HG02610 (cell line): ENCODE data around the gene PAPLN.

Source experiments
- ATAC-seq: cut with Tn5 transposase; IDR thresholded peaks from one replicate; pipeline ENCODE4 v1.9.1; 2021; ENCODE audit warnings: mild to moderate bottlenecking, moderate library complexity; ENCODE audit not compliant: unreplicated experiment

The PAPLN gene

DNA sequence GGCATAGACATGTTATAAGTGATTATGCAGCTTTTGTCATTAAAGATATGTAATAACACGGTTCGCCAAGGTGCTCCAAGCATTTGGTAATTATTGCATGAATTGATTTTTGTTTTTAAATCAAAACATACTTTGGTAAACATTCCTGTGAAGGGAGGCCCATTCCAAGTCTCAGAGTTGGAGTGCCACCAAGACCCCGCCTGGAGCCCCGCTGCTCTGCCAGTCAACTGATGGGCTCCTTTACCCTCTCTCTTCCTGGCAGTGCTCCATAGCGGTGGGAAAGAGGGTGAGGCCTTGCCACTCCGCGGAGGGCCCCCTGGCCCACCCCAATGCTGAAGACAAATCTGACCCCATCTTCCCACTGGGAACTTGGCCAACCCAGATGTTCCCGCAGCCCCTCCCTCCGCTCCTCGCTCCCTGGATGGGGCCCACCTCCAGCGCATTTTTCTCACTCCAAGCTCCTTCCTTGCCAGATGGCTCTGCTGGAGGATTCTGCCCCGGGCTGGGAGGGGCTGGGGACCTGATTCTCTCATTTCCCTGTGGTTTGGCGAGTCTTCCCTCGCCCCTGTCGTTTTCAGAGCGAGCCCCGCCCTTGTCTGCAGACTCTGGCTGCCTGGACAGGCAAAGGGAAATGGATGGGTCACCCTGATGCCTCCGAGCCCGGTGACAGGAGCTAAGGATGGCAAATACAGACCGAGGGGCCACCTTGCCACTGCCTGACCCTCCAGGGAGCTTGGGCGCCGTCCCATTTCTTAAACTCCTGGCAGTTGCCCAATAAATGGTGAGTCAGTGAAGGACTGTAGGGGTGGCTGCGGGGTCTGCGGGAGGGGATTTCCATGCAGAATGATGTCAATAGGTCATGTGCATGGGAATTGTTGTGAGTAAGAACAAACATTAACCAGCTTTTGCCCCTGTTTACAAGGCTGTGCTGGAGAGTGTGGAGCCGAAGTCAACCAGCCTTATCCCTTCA is 9.2 kb upstream of the PAPLN start:
- no peak for ATAC-seq

DNA sequence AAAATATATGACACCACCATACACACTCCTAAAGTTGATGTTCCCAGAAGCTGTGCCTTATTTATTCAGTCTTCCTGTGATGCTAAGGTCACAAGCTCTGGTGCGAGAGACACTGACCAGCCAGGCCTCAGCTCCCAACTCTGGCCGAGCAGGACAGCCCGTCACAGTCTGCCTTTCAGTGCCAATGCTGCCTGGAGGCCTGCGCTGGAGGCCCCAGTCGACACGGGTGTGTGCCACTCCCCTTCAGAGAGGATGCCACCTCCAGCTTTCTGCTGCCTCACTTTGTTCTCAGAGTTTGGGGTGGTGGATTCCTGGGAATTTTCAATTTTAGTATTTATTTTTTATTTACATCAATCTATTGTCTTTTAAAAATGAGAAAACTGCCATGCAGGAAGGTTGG is 7.3 kb upstream of the PAPLN start:
- no peak for ATAC-seq

DNA sequence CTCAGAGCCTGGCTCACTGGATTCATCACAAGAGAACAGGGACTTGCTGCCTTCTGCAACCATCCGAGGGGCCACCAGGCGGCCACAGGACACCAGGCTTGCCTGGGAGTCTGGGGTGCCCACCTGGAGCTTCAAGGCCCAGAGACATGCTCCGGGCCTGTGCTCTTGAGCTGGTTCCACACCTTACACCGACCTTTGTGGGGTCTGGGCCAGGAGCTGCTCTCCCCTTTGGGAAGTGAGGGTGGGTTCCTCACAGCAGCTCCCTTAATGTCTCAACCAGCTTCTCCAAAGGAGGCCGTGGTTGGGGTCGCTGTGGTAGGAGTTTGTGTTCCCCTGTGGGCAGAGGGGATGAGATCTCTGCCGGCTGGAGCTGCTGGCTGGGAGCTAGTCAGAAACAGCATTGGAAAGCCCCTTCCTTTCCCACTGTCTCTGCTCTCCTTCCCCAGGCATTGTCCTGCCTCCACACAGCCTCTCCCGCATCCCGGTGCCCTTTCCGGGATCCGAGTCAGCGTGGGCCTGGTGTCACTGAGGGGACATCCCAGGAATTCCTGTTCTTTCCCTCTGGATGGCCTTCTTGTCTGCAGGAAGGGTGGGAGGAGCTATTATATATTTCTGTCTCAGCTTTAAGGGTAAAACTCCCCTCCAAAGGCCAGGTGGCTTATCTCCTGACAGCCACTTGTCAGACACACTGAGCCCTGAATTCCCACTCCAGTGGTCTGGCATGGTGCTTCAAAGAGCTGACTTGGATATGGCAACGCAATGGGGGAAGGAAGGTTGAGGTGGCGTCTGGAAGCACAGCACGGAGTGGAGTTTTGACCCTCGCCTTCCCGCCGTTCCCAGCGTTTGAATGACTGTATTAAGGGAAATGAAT is 5.1 kb upstream of the PAPLN start:
- ATAC-seq, result no peak

DNA sequence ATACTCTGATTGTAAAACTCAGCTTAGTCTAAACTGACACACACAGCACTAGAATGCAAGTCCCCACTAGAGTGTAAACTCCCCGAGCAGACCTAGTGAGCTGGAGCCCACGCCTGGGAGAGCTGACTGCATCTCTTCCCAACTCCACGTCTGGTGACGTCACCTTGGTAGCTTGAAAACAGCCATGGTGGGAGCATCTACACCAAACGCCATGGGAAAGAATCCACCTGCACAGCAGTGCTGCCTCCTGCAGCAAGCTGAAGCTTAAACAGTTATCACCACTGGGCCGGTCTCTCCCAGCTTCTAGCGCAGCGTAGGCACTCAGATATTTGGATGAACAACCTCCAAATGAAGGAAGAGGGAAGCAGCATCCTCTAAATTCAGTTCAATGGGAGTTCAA is 4.3 kb upstream of the PAPLN start:
- ATAC-seq, result no peak

DNA sequence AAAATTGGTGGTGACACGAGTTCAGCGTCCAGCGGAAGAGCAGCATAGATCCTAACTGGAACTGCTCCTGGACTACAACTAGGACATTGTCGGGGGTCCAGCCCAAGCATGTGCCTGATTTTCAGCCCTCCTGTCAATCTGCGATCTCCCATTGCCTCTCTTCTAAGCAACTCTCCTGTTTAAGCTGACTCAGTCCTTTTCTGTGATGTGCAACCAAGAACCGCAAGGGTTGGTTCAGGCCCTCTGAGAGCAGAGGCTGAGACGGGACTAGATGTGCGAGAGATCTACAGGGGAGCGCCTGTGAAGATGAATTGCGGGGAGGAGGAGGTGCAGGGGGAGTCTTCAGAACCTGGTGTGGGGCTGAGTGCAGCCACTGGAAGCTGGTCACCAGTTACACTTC is 3.7 kb upstream of the PAPLN start:
- ATAC-seq, result no peak

DNA sequence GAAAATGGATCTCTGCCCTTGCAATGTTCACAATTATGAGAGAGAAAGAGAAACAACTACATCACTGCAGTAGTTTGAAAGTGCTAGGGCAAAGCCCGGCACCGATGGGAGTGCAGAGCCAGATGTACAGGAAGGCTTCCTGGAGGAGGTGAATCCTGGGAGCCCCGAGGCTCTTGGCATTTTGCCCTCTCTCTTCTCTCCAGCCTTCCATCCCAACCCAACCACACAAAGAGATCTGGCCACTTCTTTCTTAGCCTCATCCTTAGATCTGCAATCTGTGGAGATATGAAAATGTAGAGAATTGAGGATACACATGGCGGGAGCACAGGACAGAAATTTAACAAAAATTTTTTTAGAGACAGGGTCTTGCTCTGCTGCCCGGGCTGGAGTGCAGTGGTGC is 3.3 kb upstream of the PAPLN start:
- ATAC-seq, result no peak

DNA sequence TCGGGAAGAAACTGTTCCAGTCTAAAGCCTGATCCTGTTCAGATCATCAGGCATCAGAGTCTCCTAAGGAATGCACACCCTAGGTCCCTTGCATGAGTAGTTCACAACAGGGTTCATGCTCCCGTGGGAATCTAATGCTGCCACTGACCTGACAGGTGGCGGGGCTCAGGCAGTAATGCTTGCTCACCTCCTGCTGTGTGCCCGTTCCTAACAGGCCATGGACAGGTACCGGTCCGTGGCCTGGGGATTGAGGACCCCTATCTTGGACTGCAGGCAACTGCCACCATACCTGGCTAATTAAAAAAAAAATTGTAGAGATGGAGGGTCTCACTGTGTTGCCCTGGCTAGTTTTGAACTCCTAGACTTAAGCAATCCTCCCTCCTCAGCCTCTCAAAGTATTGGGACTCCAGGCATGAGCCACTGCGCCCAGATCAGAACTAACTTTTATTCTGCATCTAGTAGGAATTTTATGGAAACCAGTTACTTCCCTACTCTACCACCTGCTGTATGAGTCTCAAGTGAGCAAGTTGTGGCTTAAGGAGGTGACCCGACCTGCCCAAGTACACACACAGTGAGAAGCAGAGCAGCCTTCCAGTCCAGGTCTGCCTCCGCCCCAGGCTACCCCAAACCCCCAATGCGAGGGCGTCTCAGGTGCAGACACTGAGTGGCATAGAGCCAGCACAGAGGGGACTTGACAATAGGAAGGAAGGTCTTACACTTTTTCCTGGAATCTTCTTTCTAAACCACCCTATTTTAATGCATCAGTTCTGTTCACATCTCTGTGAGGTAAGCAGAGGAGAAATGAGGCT is 2.5 kb upstream of the PAPLN start:
- no peak for ATAC-seq

DNA sequence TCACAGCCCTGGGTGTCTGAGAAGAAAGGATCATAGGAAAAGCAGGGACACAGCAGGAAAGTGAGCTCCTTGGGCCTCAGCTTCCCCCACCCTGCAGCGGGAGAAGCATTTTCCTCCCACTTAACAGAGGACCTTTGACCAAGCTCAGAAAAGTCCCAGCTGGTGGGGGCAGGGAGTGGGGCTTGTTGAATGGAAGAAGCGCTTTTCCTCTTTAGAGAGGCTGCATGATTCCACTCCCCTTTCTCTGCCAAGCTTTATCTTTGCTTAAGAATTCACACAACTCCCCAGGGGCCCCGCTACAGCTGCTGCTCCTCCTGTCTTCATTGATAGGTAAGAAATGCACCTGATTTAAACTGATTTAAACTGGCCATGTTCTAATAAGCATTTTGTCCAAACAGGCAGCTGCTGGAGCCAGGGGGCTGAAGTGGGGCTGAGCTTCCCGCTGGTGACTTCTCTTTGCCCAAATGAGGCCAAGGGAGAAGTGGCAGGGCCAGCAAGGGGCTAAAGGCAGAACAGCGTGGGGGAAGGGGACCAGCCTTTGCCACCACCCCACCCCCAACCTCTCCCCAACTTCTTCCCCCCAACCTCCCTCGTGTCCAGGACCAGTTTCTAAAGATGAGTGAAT is 1.7 kb upstream of the PAPLN start:
- ATAC-seq, result no peak

DNA sequence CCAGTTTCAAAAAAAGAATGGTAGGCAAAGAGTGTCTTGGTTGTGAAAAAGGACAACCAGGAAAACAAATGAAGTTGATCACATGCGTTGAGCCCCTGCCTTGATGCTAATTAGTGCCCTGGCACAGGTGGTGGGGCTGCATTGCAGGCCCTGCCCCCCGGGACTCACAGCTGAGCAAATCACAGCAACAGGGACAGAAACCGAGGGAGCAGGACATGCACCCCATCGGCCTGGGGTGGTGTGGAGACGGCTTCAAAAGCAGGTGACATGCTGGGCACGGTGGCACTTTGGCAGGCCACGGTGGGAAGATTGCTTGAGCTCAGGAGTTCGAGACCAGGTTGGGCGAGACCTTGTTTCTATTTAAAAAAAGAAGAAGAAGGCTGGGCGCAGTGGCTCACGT is 1.1 kb upstream of the PAPLN start:
- no peak for ATAC-seq

DNA sequence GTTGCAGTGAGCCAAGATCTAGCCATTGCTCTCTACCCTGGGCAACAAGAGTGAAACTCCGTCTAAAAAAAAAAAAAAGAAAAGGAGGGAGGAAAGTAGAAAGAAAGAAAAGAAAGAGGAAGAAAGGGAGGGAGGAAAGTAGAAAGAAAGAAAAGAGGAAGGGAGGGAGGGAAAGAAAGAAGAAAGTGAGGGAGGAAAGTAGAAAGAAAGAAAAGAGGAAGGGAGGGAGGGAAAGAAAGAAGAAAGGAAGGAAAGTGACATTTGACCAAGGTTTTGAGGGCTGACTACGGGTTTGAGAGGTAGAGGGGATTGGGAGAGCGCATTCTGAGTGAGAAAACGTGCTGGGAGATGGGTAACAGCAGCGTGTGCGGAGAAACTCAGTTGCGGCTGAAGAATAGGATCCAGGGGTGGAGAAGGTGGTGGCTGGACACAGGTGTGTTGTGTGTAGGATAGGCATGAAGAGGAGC is 521 bp upstream of the PAPLN start:
- ATAC-seq, result no peak

DNA sequence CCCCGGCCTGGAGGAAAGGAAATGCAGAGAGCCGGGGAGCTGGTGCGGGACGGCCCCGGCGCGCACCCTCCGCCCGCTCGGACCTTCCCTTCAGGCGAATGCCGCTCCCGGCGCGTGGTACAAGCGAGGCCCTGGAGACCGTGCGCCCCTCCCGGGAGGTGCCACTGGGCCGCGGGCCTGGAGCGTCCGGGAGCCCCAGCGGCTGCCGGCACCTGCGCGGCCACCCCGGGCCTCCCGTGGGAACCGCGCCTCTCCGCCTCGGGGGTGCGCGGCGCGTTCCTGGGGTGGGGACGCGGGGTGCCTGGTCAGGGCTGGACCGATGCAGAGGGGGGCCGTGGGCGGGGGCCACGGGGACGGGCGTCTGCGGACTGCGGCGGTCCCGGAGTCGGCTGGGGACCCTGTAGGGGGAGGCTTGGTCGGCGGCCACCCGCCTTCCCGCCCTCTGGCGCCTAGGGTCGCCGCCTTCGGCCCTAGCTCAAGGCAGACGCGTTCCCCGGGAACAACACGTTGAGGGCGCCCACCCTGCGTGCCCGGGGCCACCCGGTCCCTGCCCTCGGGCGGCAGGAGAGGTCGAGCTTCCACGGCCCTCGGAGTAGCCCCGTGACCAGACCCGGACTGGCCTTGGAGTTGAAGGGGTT is 599 bp downstream of the PAPLN start:
- ATAC-seq, result no peak

DNA sequence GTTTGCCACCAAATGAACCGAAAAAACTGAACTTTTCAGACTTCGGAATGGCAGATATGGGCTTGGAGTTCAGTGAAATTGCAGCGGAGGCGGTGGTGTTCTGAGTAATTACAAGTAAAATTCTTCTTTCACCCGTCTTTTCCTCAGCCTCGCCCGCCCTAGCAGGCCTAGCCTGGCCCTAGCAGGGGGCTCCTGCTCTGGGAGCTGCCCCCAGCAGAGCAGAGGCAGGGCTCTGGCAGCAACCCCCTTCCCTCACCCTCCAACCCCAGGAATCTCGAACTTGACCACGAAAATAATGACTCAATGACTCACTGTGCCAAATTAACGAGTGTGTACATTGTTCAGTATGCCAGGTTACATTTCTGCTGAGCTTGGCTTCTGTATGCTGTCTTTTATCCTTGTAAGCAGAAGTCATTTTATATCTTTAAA is 1.1 kb downstream of the PAPLN start:
- ATAC-seq, result no peak

DNA sequence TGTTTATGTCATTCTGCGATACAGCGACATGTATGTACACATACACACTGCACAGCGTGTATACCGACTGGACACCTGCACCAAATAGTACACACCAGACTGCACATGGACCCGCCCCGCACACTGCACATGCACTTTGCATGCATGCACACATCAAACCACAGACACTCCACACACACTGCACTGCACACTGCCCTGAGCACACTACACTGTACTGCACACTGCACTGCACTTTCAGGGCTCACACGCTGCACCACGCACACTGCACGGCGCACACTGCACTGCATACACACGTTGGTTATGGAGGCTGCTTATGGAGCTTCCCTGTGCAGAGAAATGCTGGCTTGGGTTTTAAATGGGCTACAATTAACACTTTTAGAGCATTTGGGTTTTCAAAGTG is 1.6 kb downstream of the PAPLN start:
- no peak for ATAC-seq

DNA sequence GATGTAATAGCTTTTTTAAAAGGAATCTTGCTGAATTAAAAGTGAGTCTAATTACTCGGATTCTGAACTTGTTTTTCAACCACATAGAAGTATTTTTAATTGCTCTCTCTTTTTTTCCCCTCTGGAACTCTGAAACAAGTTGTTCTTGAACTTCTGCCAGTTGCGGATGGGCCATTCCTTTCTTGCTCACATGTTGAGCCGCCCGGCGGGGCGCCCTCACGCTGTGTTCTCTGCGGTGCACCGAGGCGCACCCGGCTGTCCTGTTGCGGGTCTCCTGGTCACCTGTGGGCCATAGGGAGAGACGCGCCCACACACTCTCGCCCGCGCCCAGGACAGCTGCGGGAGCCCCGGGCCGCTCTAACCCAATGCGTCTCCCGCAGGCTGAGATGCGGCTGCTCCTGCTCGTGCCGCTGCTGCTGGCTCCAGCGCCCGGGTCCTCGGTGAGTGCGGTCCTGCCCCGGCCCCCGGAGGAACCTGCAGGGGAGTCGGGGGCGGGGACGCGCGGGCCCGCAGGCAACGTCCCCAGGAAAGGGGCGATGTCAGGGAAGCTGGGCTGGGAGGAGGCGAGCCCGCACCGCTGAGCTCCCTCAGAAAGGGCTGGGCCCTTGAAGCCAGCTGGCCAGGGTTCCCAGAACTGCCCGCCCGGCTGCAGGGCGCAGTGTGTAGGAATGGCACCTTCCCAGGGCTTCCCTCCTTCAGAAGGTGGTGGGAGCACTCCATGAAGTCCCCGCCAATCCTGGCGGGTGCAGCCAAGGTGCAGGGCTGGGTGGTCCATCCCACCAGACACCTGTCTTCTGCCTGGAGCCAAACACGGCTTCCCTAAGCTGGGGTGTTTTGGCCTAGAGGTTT is 2.3 kb downstream of the PAPLN start:
- no peak for ATAC-seq

DNA sequence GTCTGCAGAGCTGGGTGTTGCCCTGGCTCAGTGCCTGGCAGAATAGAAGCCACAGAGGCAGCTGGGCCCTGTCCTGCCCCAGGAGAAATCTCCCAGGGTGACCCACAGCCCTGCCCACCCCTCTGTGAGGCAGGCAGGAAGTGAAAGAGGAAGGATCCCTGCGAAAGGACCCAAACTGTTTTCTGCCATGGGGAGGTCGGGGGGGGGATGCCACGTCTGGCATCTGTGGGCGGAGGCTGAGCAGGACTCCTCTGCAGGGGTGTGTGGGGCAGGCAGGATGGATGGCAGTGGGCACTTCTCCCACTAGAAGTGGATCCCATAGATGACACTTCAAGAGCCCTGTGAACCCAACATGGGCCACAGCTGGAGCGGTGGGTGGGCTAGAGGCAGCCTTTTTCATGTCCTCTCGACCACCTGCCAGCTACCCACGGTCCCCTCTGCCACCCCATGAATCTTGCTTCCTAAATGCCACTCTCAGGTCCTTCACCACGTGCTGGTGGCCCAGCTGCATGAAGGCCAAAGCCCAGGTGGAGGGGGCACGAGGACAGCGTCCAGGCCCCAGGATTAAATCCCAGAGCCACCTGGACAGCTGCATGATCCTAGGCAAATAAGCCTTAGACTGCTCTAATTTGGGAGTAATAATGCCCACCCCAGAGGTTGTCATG is 3.6 kb downstream of the PAPLN start:
- ATAC-seq, result no peak

DNA sequence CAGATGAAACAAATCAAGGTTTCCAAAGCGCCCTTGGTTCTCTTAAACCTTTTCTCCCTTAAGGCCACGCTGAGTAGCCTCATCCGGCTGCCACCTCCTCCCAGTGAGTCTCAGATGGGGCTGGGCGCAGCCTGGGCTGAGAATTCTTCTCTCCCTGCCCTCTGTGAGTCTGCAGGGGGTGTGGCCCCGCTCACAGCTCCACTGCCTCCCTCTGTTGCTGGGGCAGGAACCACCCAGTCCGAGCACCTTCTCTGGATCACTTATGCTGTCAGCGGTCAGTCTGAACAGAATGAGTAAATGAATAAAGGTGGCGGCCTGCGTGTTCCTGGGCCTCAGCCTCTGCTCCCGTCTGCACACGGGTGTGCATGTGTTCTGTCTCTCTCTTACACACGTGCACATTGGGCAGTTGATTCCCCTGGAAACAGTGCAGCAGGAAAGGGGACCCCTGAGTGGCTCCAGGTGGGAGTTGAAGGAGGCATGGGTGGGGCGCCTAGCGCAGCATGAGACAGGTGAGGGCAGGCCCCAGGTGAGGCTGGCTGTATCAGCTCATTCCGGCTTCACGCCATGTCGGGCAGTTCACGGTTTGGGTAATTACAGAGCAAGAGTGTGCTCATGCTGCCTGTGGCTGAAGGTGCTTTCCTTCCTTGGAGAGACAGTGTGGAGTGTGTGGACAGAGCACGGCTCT is 4.3 kb downstream of the PAPLN start:
- ATAC-seq, result no peak

DNA sequence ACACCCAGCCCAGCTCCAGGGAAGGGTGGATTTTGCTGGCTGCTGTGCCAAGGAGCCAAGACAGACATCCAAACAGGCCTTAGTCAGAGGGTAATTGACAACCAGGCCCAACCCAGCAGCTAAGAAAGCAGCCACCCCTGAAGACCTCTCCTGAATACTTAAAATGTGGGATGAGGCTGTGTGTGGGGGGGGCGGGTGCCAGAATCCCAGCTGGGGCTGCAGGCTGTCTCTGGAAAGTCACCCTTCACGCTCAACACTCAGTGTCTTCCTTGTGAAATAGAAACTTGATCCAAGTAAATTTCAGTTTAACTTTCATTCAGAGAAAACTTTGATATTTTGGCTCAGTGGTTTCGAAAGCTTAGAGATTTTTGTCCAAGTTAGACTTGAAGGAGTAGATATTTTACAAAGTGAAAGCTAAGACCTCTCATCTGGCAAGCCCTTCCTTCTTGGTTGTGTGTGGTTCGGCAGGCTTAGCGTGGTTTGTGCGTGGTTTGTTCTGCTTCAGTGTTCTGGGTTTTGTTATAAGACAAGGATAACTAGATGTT is 5.1 kb downstream of the PAPLN start:
- peak; percentile 58 for ATAC-seq

DNA sequence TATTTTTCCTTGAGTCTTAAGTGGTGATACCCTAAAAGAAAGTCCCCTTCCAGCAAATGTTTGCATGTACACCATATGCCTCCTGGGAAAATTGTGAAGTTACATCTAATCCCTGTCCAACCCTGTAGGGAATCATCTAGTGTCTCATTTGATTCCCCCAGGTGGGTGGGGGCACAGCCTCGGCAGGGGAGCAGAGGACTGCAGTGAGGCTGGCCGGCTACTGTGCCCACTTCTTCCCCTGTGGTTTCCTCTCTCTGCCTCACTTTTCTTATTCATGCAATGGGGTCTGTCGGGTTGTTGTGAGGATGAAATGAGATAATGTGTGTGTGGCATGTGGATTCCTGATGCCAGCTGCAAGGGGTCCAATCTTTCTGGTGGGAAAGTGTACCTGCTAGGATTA is 6.0 kb downstream of the PAPLN start:
- no peak for ATAC-seq
